ENCODE data around the gene TRIM46.

Gene TRIM46

DNA sequence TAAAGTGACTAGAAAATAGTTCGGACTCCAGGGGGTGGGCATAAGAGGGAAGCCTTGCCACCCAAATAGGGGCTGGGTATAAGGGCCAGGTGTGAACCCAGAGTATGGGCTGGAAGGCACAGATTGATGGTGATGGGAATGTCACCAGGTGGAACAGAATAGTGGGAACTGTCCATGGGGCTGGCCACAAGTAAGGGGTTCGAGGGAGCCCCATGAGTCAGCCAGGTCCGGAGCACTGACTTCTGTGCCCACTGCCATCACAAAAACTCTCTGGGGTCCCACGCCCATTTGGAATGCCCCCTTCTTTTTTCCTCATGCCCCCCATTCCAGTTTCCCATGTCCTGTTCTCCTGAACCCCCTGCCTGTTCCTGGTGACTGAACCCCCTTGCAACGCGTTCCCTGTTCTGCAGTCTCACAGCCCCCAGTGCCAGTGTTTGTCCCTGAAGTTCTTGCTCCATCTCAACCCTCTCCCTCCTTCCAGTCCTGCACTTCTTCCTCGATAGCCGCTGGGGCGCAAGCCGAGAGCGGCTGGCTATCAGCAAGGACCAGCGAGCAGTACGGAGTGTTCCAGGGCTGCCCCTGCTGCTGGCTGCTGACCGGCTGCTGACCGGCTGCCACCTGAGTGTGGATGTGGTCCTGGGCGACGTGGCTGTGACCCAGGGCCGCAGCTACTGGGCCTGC, 7.9 kb downstream of the TRIM46 start:
- TF ChIP-seq CTCF (IDR thresholded peaks at IDR 0.05; ENCODE audit: control extremely low read depth, extremely low read depth, low read depth, missing control alignments), result no peak
- POLR2A ChIA-PET, result no interaction called here
- CTCF ChIA-PET, result interaction anchor here (11.6 kb wide), 1 partner anchor 12 kb away, joined by 167 read pairs; no protein-coding TSS in a partner anchor
- DNase-seq (ENCODE audit: extremely low spot score), result no peak

- no peak for TF ChIP-seq CTCF (IDR thresholded peaks at IDR 0.05; ENCODE audit: control extremely low read depth, extremely low read depth, low read depth, missing control alignments)
- ChIA-PET CTCF (interaction anchor here (4.2 to 11.6 kb wide), 2 partner anchors 10 to 11 kb away, joined by 22 to 167 read pairs; partner anchors contain the start of gene KRTCAP2), POLR2A (interaction anchor here (0.6 kb wide), 1 partner anchor 349 kb away, joined by 3 read pairs; no protein-coding TSS in a partner anchor)
These were observed 8.5 kb downstream of the TRIM46 start for GRCh38 chr1:155182052-155182550.

GRCh38 chr1:155183775-155184221, 10.1 kb downstream of the TRIM46 start:
- POLR2A ChIA-PET, result no interaction called here
- no peak for DNase-seq (ENCODE audit: extremely low spot score)
- no peak for TF ChIP-seq CTCF (IDR thresholded peaks at IDR 0.05; ENCODE audit: control extremely low read depth, extremely low read depth, low read depth, missing control alignments)
- CTCF ChIA-PET, result interaction anchor here (2.7 to 4.2 kb wide), 4 partner anchors 9 to 92 kb away, joined by 8 to 42 read pairs (median 24); partner anchors contain the start of genes KRTCAP2 and TRIM46

More at GRCh38 chr1:155182052-155182550, 8.5 kb downstream of the TRIM46 start:
- DNase-seq (ENCODE audit: extremely low spot score), result no peak

DNA sequence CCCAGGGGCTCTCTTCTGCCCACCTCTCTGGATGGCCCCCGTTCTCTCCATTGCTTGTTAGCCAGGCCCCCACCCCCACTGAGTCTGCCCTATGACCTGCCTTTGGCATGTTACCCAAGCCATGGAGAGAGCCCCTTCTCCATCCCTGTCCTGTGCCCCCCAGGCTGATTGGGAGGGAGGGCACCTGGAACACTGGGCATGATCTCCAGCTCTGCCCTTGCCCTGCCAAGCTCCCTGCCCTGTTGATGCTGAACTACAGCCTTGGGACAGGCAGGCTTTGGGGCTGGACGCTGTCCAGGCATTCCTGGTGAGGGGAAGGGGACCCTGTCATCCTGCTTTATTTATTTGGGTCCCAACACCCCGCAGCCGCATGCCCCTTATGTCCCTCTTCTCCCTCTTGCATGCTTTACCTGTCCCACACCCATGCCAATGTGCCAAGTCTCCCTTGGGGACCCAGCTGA, 10.7 kb downstream of the TRIM46 start:
- TF ChIP-seq CTCF (IDR thresholded peaks at IDR 0.05; ENCODE audit: control extremely low read depth, extremely low read depth, low read depth, missing control alignments), result no peak
- POLR2A ChIA-PET, result interaction anchor here (0.6 kb wide), 1 partner anchor 19 kb away, joined by 3 read pairs; no protein-coding TSS in a partner anchor

DNA sequence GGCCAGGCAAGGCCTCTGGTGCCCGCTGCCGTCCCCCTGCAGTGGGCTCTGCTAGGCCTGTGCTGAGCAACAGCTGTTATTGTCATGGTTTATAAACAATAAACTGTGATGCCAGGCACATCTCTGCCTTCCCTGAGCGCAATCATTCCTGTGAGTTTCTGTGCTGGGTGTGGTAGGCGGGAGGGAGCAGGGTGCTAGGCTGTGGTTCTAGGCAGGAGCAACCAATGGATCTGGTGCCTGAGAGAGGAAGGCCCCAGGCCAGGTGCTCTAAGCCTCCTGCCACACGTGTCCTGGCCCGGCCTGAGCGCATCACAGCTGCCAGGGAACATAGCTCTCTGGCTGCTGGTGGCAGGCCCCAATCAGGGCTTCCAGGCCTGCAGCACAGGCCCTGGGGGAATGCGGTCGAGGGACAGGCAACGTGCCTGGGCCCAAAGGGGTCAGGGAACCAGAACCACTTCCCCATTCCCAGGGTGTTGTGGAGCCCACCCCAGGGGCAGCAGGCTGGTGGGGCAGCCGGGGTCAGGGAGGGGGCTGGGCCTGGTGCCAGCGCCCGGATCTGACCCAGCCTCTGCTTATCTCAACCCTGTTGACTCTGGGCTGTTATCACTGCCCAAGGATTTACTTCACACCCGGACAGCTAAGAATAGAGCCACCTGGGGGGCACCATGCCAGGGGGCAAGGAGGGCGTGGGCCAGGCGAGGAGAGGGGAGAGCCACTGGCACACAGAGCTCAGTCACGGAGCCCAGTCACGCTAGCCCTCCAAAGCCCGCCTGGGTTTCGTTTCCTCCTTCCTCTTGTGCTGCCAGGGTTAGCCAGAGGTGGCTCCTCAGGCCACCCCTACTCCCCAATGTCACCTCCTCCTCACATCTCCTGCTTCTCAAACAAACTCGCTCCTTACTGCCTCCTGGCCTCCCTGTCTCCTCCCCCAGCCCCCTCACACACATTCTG, 11.5 kb downstream of the TRIM46 start:
- DNase-seq (ENCODE audit: extremely low spot score), result peak; percentile 87
- no peak for TF ChIP-seq CTCF (IDR thresholded peaks at IDR 0.05; ENCODE audit: control extremely low read depth, extremely low read depth, low read depth, missing control alignments)
- ChIA-PET CTCF (interaction anchor here (1.0 to 4.2 kb wide), 9 partner anchors 8 to 94 kb away, joined by 3 to 42 read pairs (median 8); partner anchors contain the start of genes KRTCAP2, THBS3 and TRIM46), POLR2A (interaction anchor here (0.6 kb wide), 1 partner anchor 20 kb away, joined by 3 read pairs; no protein-coding TSS in a partner anchor)

More for the DNA sequence above, 10.7 kb downstream of the TRIM46 start:
- CTCF ChIA-PET, result interaction anchor here (2.7 to 4.2 kb wide), 4 partner anchors 9 to 93 kb away, joined by 8 to 42 read pairs (median 24); partner anchors contain the start of genes KRTCAP2 and TRIM46
- no peak for DNase-seq (ENCODE audit: extremely low spot score)

- ChIA-PET POLR2A (interaction anchor here (0.6 kb wide), 1 partner anchor 320 kb away, joined by 5 read pairs; no protein-coding TSS in a partner anchor), CTCF (interaction anchor here (1.0 to 4.2 kb wide), 9 partner anchors 8 to 94 kb away, joined by 3 to 42 read pairs (median 8); partner anchors contain the start of genes KRTCAP2, THBS3 and TRIM46)
- TF ChIP-seq CTCF (IDR thresholded peaks at IDR 0.05; ENCODE audit: control extremely low read depth, extremely low read depth, low read depth, missing control alignments), result no peak
- DNase-seq (ENCODE audit: extremely low spot score), result no peak
These were observed 12.1 kb downstream of the TRIM46 start for GRCh38 chr1:155185783-155186066.

All from GM10248 (cell line).